Measurements from ENCODE around the gene ARL17B.
"Not testable (repeated sequence)": the region's sequence is repeated elsewhere in the genome, so short reads cannot be mapped to it uniquely, and the experiment has no call there.

DNA sequence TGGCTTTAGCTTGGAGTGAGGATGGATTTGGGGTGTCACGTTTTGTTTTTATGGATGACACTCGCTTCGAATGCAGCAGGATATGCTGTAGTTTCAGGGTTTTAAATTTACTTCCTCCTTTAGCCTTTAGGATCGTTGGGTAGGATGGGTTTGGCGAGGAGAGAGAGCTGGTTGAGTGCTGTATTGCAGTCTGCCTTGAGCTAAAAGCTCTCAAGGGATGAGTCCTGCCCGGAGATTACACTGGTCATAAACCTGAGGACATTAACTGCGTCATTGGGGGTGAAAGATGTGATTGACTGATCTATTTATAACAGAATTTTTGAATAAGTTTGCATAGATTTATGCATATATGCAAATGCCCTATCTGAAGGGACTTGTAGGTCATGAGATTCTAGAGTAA, 11.9 kb upstream of the ARL17B start:
- TF ChIP-seq, protein P1, sequence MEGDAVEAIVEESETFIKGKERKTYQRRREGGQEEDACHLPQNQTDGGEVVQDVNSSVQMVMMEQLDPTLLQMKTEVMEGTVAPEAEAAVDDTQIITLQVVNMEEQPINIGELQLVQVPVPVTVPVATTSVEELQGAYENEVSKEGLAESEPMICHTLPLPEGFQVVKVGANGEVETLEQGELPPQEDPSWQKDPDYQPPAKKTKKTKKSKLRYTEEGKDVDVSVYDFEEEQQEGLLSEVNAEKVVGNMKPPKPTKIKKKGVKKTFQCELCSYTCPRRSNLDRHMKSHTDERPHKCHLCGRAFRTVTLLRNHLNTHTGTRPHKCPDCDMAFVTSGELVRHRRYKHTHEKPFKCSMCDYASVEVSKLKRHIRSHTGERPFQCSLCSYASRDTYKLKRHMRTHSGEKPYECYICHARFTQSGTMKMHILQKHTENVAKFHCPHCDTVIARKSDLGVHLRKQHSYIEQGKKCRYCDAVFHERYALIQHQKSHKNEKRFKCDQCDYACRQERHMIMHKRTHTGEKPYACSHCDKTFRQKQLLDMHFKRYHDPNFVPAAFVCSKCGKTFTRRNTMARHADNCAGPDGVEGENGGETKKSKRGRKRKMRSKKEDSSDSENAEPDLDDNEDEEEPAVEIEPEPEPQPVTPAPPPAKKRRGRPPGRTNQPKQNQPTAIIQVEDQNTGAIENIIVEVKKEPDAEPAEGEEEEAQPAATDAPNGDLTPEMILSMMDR (IDR thresholded peaks at IDR 0.05) = not testable (repeated sequence)
- TF ChIP-seq EP300, POLR2A, POLR2AphosphoS5 (IDR thresholded peaks at IDR 0.05): not testable (repeated sequence)

Data from upper lobe of left lung (tissue), 4 donors.